ENCODE results near the gene SEPHS2.
"Not testable (repeated sequence)": the region's sequence is repeated elsewhere in the genome, so short reads cannot be mapped to it uniquely, and the experiment has no call there.

SEPHS2 gene

GRCh38 chr16:30464078-30464477, 18.4 kb upstream of the SEPHS2 start:
- TF ChIP-seq ZFX (IDR thresholded peaks at IDR 0.05; ENCODE audit: borderline replicate concordance): no peak

GRCh38 chr16:30461426-30461825, 15.8 kb upstream of the SEPHS2 start:
- not testable (repeated sequence) for H3K27ac ChIP-seq

More at GRCh38 chr16:30464078-30464477, 18.4 kb upstream of the SEPHS2 start:
- H3K27ac ChIP-seq: no peak overlapping the region

GRCh38 chr16:30459456-30459855, 13.8 kb upstream of the SEPHS2 start:
- no peak overlapping the region for H3K27ac ChIP-seq
- no peak for TF ChIP-seq ZFX (IDR thresholded peaks at IDR 0.05; ENCODE audit: borderline replicate concordance)
- TF ChIP-seq CTCF (IDR thresholded peaks at IDR 0.05): no peak

- TF ChIP-seq ZFX (IDR thresholded peaks at IDR 0.05; ENCODE audit: borderline replicate concordance) (no peak), CTCF (IDR thresholded peaks at IDR 0.05) (no peak)
- H3K27ac ChIP-seq: no peak overlapping the region
Measured at GRCh38 chr16:30458561-30459394, 13.1 kb upstream of the SEPHS2 start.

- H3K27ac ChIP-seq: no peak overlapping the region
- TF ChIP-seq ZFX (IDR thresholded peaks at IDR 0.05; ENCODE audit: borderline replicate concordance): no peak
- no peak for TF ChIP-seq CTCF (IDR thresholded peaks at IDR 0.05)
Measured at GRCh38 chr16:30457743-30458560, 12.3 kb upstream of the SEPHS2 start.

GRCh38 chr16:30457256-30457655, 11.6 kb upstream of the SEPHS2 start:
- TF ChIP-seq ZFX (IDR thresholded peaks at IDR 0.05; ENCODE audit: borderline replicate concordance): no peak
- TF ChIP-seq CTCF (IDR thresholded peaks at IDR 0.05): no peak
- no peak overlapping the region for H3K27ac ChIP-seq

- TF ChIP-seq CTCF (IDR thresholded peaks at IDR 0.05) (no peak), ZFX (IDR thresholded peaks at IDR 0.05; ENCODE audit: borderline replicate concordance) (no peak)
- no peak overlapping the region for H3K27ac ChIP-seq
Measured at GRCh38 chr16:30456302-30456701, 10.6 kb upstream of the SEPHS2 start.

- not testable (repeated sequence) for H3K27ac ChIP-seq
Measured at GRCh38 chr16:30452709-30453580, 7.3 kb upstream of the SEPHS2 start.
